Measurements from ENCODE around the gene RNF7.
A peak's percentile ranks its signal among the peaks of the same experiment; 100 is the strongest.
"Not testable (repeated sequence)": the region's sequence is repeated elsewhere in the genome, so short reads cannot be mapped to it uniquely, and the experiment has no call there.

RNF7 gene

DNA sequence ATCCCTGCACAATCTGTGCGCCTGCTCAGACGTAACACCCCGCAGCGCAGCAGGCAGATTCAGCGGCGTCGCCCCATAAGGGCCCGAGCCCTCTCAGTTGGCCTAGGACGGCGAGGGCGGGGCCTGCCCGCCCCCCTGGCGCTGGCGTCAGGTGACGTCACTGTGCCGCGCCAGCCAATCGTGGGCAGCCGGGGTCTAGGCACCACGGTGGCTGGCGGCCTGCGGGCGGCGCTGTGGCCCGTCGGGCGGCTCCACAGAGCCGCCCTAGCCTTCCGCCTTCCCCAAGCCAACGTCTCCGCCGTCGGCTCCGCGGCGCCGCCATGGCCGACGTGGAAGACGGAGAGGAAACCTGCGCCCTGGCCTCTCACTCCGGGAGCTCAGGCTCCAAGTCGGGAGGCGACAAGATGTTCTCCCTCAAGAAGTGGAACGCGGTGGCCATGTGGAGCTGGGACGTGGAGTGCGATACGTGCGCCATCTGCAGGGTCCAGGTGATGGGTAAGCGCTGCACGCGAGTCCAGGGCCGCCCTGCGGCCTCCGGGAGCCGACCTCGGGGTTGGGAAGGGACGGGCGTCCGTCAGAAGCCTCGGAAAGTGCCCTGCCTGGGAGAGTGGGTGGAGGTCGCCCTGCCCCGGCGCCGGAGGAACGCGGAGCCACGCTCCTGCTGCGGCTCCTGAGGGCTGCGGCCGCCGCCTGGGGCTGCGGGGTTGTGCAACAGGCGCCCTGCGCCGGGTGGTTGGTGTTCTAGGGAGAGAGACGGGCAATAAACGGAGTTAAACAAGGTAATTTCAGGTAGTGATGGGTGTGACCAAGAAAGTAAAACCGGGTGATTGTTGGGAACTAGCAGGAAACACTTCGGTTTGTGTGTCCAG lies at the start of gene RNF7:
RNF7 (plus strand) TSS at position 277 of the 869 bp plus-strand sequence; CDS start at position 321, 44 bp downstream.
- Histone ChIP-seq H3K9ac (ENCODE audit: low read length) (peak within 1 kb of the TSS; percentile 94), H3K4me1 (ENCODE audit: low read length) (peaks cover 32% of the 10 kb centered on the region), H3K4me3 (ENCODE audit: low read length) (peak within 1 kb of the TSS; percentile 96), H3K27me3 (ENCODE audit: low read depth, low read length) (no peaks in the 10 kb centered on the region), H3K9me3 (ENCODE audit: insufficient read depth, low read length) (no peaks in the 10 kb centered on the region), H3K36me3 (replicated peaks; ENCODE audit: low read depth, low read length) (peaks cover 12% of the 10 kb centered on the region), H3K4me2 (ENCODE audit: low read length) (peak within 1 kb of the TSS; percentile 93), H4K20me1 (ENCODE audit: insufficient read depth, low read length) (peaks cover 27% of the 10 kb centered on the region), H2AFZ (ENCODE audit: low read depth, low read length) (peak within 1 kb of the TSS; percentile 95), H3K79me2 (ENCODE audit: low read length) (peaks cover 52% of the 10 kb centered on the region), H3K27ac (ENCODE audit: low read length) (peak within 1 kb of the TSS; percentile 68)
- TF ChIP-seq, protein P1, sequence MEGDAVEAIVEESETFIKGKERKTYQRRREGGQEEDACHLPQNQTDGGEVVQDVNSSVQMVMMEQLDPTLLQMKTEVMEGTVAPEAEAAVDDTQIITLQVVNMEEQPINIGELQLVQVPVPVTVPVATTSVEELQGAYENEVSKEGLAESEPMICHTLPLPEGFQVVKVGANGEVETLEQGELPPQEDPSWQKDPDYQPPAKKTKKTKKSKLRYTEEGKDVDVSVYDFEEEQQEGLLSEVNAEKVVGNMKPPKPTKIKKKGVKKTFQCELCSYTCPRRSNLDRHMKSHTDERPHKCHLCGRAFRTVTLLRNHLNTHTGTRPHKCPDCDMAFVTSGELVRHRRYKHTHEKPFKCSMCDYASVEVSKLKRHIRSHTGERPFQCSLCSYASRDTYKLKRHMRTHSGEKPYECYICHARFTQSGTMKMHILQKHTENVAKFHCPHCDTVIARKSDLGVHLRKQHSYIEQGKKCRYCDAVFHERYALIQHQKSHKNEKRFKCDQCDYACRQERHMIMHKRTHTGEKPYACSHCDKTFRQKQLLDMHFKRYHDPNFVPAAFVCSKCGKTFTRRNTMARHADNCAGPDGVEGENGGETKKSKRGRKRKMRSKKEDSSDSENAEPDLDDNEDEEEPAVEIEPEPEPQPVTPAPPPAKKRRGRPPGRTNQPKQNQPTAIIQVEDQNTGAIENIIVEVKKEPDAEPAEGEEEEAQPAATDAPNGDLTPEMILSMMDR (IDR thresholded peaks at IDR 0.05; ENCODE audit: low read depth, low read length), result peak; percentile 66
- no peak for TF ChIP-seq EZH2phosphoT487 (IDR thresholded peaks at IDR 0.05; ENCODE audit: low read depth)

DNA sequence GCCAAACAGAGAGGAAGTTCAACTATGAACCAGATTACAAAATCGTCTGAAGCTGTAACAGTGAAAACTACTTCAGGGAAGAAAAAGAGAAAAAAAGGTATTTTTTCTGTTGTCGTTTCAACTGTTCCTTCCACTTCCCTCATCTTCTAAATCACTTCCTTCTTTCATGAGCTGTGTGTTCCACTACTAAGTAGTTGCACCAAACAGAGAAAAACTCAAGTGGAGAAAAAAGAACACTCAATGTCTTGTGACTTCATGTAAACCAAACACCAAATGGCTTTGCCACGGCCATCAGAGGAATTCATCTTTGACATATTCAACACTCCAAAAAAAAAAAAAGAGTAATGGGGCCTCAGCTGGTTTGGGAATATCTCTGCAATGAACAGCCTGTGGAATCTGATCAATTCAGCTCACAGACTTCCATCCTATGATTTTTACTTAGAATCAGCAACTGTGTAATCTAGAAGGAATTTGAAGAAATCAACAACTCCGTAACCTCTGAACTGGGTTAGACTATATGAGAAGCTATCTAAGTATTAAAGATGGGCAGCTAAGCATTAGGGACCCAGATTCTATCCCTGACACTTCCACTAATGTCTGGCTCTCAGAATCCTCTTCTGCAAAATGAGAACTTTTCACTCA lies 47.5 kb upstream of the RNF7 start:
- Histone ChIP-seq H3K4me3 (ENCODE audit: low read length) (no peak overlapping the region; the same call in 1 of the 2 replicates), H4K20me1 (ENCODE audit: insufficient read depth, low read length) (no peaks in the 10 kb centered on the region), H3K36me3 (replicated peaks; ENCODE audit: low read depth, low read length) (no peaks in the 10 kb centered on the region), H3K79me2 (ENCODE audit: low read length) (no peaks in the 10 kb centered on the region), H3K9me3 (ENCODE audit: insufficient read depth, low read length) (no peaks in the 10 kb centered on the region), H3K4me2 (ENCODE audit: low read length) (peak overlapping the region; percentile 49), H2AFZ (ENCODE audit: low read depth, low read length) (peak overlapping the region; percentile 44; the same call in 1 of the 2 replicates), H3K9ac (ENCODE audit: low read length) (no peak overlapping the region), H3K27me3 (ENCODE audit: low read depth, low read length) (no peaks in the 10 kb centered on the region), H3K4me1 (ENCODE audit: low read length) (peaks cover 16% of the 10 kb centered on the region), H3K27ac (ENCODE audit: low read length) (peak overlapping the region; percentile 40)
- TF ChIP-seq EZH2phosphoT487 (IDR thresholded peaks at IDR 0.05; ENCODE audit: low read depth), result no peak
- TF ChIP-seq, protein P1 (IDR thresholded peaks at IDR 0.05; ENCODE audit: low read depth, low read length), result no peak

DNA sequence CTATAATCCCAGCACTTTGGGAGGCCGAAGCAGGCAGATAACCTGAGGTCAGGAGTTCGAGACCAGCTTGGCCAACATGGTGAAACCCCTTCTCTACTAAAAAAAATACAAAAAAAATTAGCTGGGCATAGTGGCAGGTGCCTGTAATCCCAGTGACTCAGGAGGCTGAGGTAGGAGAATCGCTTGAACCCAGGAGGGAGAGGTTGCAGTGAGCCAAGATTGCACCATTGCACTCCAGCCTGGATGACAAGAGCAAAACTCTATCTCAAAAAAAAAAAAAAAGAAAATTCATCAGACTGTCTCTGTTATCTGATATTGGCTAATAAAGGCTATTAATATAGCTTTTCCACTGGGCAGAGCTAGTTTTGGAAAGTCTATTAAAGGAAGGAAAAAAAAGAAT lies 46.6 kb upstream of the RNF7 start:
- H3K4me1 ChIP-seq (ENCODE audit: low read length), result peaks cover 15% of the 10 kb centered on the region
- not testable (repeated sequence) for H3K36me3 ChIP-seq (replicated peaks; ENCODE audit: low read depth, low read length); H3K27me3 ChIP-seq (ENCODE audit: low read depth, low read length); H3K4me3 ChIP-seq (ENCODE audit: low read length); H3K9me3 ChIP-seq (ENCODE audit: insufficient read depth, low read length); H4K20me1 ChIP-seq (ENCODE audit: insufficient read depth, low read length); H3K27ac ChIP-seq (ENCODE audit: low read length); H3K79me2 ChIP-seq (ENCODE audit: low read length); H3K9ac ChIP-seq (ENCODE audit: low read length); H3K4me2 ChIP-seq (ENCODE audit: low read length); H2AFZ ChIP-seq (ENCODE audit: low read depth, low read length)

DNA sequence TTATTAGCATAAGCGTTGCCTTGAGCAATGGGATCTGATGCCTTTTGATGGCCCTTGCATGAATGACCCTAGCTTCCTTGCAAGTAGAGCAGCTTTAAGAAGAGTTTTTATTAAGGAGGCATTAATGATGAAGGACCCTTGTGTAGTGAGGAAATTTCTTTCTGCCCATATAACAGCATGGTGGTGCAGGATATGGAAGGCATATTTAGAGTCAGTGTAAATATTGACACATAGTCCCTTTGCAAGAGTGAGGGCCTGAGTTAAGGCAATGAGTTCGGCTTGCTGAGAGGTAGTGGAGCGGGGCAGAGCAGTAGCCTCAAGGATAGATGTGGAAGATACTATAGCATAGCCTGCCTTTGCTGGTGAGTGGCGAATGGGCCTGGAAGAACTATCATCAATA lies 45.1 kb upstream of the RNF7 start:
- H3K9ac ChIP-seq (ENCODE audit: low read length); H3K79me2 ChIP-seq (ENCODE audit: low read length); H3K4me3 ChIP-seq (ENCODE audit: low read length); H3K27ac ChIP-seq (ENCODE audit: low read length); H3K4me2 ChIP-seq (ENCODE audit: low read length); H3K4me1 ChIP-seq (ENCODE audit: low read length); H3K9me3 ChIP-seq (ENCODE audit: insufficient read depth, low read length); H3K27me3 ChIP-seq (ENCODE audit: low read depth, low read length); H3K36me3 ChIP-seq (replicated peaks; ENCODE audit: low read depth, low read length); H4K20me1 ChIP-seq (ENCODE audit: insufficient read depth, low read length); H2AFZ ChIP-seq (ENCODE audit: low read depth, low read length): not testable (repeated sequence)

DNA sequence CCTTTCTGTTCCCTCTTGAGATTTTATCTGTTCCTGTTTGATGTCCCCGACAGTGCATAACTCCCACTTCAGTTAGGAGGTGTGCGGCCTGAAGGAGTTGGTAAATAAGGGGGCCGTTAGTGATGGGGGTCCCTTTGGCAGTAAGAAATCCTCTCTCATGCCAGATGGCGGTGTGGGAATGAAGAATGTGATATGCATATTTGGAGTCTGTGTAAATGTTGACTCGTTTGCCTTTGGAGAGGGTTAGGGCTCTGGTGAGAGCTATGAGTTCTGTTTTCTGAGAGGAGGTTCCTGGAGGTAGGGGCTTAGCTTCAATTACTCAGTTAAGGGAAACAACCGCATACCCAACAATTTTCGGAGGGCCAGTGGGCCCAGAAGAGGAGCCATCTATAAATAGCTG lies 38.8 kb upstream of the RNF7 start:
- Histone ChIP-seq H3K27me3 (ENCODE audit: low read depth, low read length) (0 out of 2 replicates have a peak, but pooled peaks cover 3% of the 10 kb centered on the region), H3K27ac (ENCODE audit: low read length) (no peak overlapping the region), H2AFZ (ENCODE audit: low read depth, low read length) (no peak overlapping the region)

More for the DNA sequence above, 38.8 kb upstream of the RNF7 start:
- Histone ChIP-seq H3K4me3 (ENCODE audit: low read length) (no peak overlapping the region), H3K4me2 (ENCODE audit: low read length) (no peak overlapping the region), H3K9ac (ENCODE audit: low read length) (no peak overlapping the region), H3K79me2 (ENCODE audit: low read length) (no peaks in the 10 kb centered on the region), H3K9me3 (ENCODE audit: insufficient read depth, low read length) (no peaks in the 10 kb centered on the region), H4K20me1 (ENCODE audit: insufficient read depth, low read length) (no peaks in the 10 kb centered on the region), H3K36me3 (replicated peaks; ENCODE audit: low read depth, low read length) (no peaks in the 10 kb centered on the region), H3K4me1 (ENCODE audit: low read length) (no peaks in the 10 kb centered on the region)
- TF ChIP-seq EZH2phosphoT487 (IDR thresholded peaks at IDR 0.05; ENCODE audit: low read depth), result no peak
- TF ChIP-seq, protein P1 (IDR thresholded peaks at IDR 0.05; ENCODE audit: low read depth, low read length), result no peak

Measured in OCI-LY3 (cell line).